ENCODE data around the gene AHRR. TPM values are rescaled to one million over a fixed set of nuclear protein-coding genes. Genes with fewer than 3 reads are reported as not detected.

The AHRR gene
- total RNA-seq, 1 experiment from 2014 or later, result 1.3 TPM

GRCh38 chr5:434443-435146 is 113.1 kb downstream of the AHRR start:
- CTCF ChIA-PET, result no interaction called here
- BruUV-seq (replicated peaks), result no TSS peak
- Mint-ChIP-seq H3K27me3 (ENCODE audit: unreplicated experiment) (no peaks in the 10 kb centered on the region), H3K27ac (ENCODE audit: unreplicated experiment) (no peak overlapping the region), H3K4me1 (ENCODE audit: low read depth, unreplicated experiment) (peaks cover 12% of the 10 kb centered on the region), H3K9me3 (ENCODE audit: low read depth, unreplicated experiment) (no peaks in the 10 kb centered on the region), H3K36me3 (ENCODE audit: insufficient read depth, unreplicated experiment) (no peaks in the 10 kb centered on the region), H3K4me3 (ENCODE audit: low read depth, unreplicated experiment) (no peak overlapping the region)
- DNase-seq, result no peak
- TF ChIP-seq CTCF (IDR thresholded peaks at IDR 0.05; ENCODE audit: unreplicated experiment), result no peak
- intact Hi-C loops (cut with micrococcal nuclease; ENCODE audit: unreplicated experiment), result loop anchor here (5.0 kb wide), 1 partner anchor 117 kb away; no protein-coding TSS in a partner anchor

DNA sequence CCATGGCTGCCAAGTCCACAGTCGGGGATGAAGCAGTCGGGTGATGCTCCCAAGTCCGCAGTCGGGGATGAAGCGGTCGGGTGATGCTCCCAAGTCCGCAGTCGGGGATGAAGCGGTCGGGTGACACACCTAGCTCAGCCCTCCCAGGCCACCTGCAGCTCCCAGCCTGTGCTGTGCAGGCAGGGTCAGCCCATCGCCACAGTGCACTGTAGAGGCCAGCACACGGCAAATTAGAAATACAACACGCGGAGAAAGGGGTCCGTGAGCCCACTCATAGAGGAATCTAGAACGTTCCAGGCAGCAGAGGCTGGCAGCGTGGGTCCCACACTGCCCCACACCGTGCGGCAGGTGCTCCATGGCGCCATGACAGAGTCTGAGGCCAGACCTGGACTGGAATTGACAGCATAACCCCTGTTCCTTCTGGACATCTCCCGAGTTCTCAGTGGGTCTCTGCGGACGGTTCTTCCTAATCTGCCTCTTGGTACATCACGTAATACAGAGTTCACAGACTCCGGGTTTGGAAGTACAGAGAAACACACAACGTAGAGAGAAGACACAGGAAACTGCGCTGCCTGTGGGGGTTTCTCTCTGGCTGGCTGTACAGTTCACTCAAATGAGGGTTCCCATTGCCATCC is 113.8 kb downstream of the AHRR start:
- no TSS peak for BruUV-seq (replicated peaks)
- Mint-ChIP-seq H3K4me3 (ENCODE audit: low read depth, unreplicated experiment) (no peak overlapping the region), H3K9me3 (ENCODE audit: low read depth, unreplicated experiment) (no peaks in the 10 kb centered on the region), H3K4me1 (ENCODE audit: low read depth, unreplicated experiment) (peaks cover 12% of the 10 kb centered on the region), H3K36me3 (ENCODE audit: insufficient read depth, unreplicated experiment) (no peaks in the 10 kb centered on the region), H3K27ac (ENCODE audit: unreplicated experiment) (no peak overlapping the region), H3K27me3 (ENCODE audit: unreplicated experiment) (no peaks in the 10 kb centered on the region)
- intact Hi-C loops (cut with micrococcal nuclease; ENCODE audit: unreplicated experiment), result loop anchor here (5.0 kb wide), 1 partner anchor 118 kb away; no protein-coding TSS in a partner anchor
- no peak for DNase-seq
- CTCF ChIA-PET, result no interaction called here
- TF ChIP-seq CTCF (IDR thresholded peaks at IDR 0.05; ENCODE audit: unreplicated experiment), result no peak

- intact Hi-C loops (cut with micrococcal nuclease; ENCODE audit: unreplicated experiment), result loop anchor here (5.0 kb wide), 1 partner anchor 119 kb away; no protein-coding TSS in a partner anchor
- Mint-ChIP-seq H3K9me3 (ENCODE audit: low read depth, unreplicated experiment) (no peaks in the 10 kb centered on the region), H3K27ac (ENCODE audit: unreplicated experiment) (no peak overlapping the region), H3K36me3 (ENCODE audit: insufficient read depth, unreplicated experiment) (no peaks in the 10 kb centered on the region), H3K4me1 (ENCODE audit: low read depth, unreplicated experiment) (peaks cover 9% of the 10 kb centered on the region), H3K27me3 (ENCODE audit: unreplicated experiment) (no peaks in the 10 kb centered on the region), H3K4me3 (ENCODE audit: low read depth, unreplicated experiment) (no peak overlapping the region)
- no TSS peak for BruUV-seq (replicated peaks)
- DNase-seq, result peak; percentile 70
- CTCF ChIA-PET, result interaction anchor here (1.0 kb wide), 1 partner anchor 248 kb away, joined by 3 read pairs; no protein-coding TSS in a partner anchor
- TF ChIP-seq CTCF (IDR thresholded peaks at IDR 0.05; ENCODE audit: unreplicated experiment), result no peak
These were observed 114.6 kb downstream of the AHRR start for GRCh38 chr5:435961-436640.

DNA sequence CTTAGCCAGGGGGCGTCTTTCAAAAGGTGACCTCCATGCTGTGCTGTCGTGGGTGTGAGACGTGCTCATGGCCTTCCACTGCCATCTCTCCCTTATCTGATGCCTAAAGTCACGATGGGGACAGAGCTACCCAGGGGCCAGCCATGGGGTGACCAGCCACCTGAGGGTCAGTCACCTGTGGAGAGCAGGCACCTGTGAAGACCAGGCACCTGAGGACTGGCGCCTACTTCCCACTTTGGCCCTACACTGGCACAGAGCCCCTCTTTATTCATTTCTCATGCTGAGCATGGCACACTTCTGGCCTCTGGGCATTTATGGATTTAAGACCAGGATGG is 115.1 kb downstream of the AHRR start:
- CTCF ChIA-PET, result interaction anchor here (0.5 to 1.0 kb wide), 3 partner anchors 120 to 248 kb away, joined by 3 to 5 read pairs (median 3); no protein-coding TSS in a partner anchor
- H3K9me3 Mint-ChIP-seq (ENCODE audit: low read depth, unreplicated experiment), result no peaks in the 10 kb centered on the region
- no TSS peak for BruUV-seq (replicated peaks)

More for the DNA sequence above, 115.1 kb downstream of the AHRR start:
- H3K27me3 Mint-ChIP-seq (ENCODE audit: unreplicated experiment), result no peaks in the 10 kb centered on the region
- intact Hi-C loops (cut with micrococcal nuclease; ENCODE audit: unreplicated experiment), result loop anchor here (5.0 kb wide), 1 partner anchor 119 kb away; no protein-coding TSS in a partner anchor
- TF ChIP-seq CTCF (IDR thresholded peaks at IDR 0.05; ENCODE audit: unreplicated experiment), result no peak
- peaks cover 4% of the 10 kb centered on the region for H3K4me1 Mint-ChIP-seq (ENCODE audit: low read depth, unreplicated experiment)
- no peak for DNase-seq
- H3K4me3 Mint-ChIP-seq (ENCODE audit: low read depth, unreplicated experiment), result no peak overlapping the region
- no peaks in the 10 kb centered on the region for H3K36me3 Mint-ChIP-seq (ENCODE audit: insufficient read depth, unreplicated experiment)
- H3K27ac Mint-ChIP-seq (ENCODE audit: unreplicated experiment), result no peak overlapping the region

Measured in Calu3 (cell line).